Nasal cavity respiratory epithelium epithelial cell of viscerocranial mucosa (primary cell): ENCODE results near the gene OR2L3. TPM values are rescaled to one million over a fixed set of nuclear protein-coding genes. Genes with fewer than 3 reads are reported as not detected.

Experiments used
- total RNA-seq: library from RNA; depleted of rRNA; stranded (reverse); fragments of >200 nt; gene quantifications from 2 replicates; pipeline ENCODE4 v1.2.3, GENCODE V29; 2014

The OR2L3 gene, protein sequence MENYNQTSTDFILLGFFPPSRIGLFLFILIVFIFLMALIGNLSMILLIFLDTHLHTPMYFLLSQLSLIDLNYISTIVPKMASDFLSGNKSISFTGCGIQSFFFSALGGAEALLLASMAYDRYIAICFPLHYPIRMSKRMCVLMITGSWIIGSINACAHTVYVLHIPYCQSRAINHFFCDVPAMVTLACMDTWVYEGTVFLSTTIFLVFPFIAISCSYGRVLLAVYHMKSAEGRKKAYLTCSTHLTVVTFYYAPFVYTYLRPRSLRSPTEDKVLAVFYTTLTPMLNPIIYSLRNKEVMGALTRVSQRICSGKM
- total RNA-seq = not detected in 2 replicates

DNA sequence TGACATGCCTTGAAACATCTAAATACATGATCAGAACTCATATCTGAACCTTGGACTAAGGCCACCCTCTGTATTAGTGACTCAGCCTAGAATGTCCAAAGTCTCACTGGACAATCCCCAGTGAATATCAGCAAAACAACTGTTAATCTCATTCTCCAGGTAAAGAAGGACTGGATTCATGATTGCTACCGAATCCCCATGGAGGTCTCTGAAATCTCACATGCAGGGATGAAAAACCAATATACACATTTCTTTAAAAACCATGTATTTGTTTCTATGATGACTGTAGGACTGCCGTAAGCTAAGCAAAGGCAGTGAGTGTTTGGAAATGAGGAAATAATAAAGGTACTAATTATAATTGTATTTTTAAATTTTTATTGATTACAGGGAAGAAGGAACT lies at the start of gene OR2L3:
OR2L3 (plus strand) TSS at position 301 of the 400 bp plus-strand sequence. CDS start 13,846 bp downstream, outside the sequence.

DNA sequence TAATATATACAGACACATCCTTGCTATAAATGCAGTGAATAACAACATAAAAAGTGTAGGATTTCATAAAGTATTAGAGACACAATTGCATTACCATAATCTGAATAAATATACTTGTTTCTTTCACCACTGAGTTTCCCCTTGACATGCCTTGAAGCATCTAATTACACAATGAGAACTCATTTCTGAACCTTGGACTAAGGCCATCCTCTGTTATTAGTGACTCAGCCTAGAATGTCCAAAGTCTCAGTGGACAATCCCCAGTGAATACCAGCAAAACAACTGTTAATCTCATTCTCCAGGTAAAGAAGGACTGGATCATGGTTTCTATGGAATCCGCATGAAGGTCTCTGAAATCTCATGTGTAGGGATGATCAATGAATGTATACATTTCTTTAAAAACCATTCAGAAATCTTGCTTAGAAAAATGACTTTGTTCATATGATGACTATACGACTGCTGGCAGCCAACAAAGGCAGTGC lies 33.4 kb upstream of the OR2L3 start, which contains the start of gene OR2L5:
OR2L5 (plus strand) TSS at position 432 of the 482 bp plus-strand sequence. CDS start 8,288 bp downstream, outside the sequence.

DNA sequence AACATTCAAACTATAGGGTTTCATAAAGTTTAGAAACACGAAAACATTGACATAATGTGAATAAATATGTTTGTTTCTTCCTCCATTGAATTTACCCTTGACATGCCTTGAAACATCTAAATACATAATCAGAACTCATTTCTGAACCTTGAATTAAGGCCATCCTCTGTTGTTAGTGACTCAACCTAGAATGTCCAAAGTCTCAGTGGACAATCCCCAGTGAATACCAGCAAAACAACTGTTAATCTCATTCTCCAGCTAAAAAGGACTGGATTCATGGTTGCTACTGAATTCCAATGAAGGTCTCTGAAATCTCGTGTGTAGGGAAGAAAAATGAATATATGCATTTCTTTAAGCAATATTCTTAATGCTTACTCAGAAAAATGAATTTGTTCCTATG lies 16.9 kb upstream of the OR2L3 start, which contains the start of gene OR2L2:
OR2L2 (plus strand) TSS at position 301 of the 400 bp plus-strand sequence. CDS start 8,198 bp downstream, outside the sequence.

DNA sequence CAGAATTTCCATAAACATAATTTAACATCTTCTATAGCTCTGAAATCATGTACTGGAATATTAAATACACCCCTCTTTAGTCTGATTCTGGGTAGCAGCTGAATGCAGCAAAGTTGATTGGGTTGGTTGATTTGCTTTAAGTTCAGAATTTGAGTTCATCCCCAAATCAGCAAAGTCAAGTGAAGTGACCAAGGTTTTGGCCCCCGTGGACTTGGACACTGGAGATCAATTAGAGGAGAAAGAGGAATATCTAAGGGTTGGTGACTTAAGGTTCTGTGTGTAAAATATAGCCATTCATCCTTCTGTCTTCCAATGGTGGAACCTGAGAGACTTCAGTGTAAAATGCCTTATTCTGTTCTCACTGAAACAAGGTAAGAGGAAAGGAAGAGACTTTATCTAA lies 48.2 kb downstream of the OR2L3 start, which contains the start of gene OR2L13:
OR2L13 (plus strand) TSS at position 301 of the 400 bp plus-strand sequence. CDS start 4,192 bp downstream, outside the sequence.

Other genes with a start within 250 kb of the OR2L3 start
- not detected in 2 replicates for gene OR14A16, start 222.7 kb upstream of the OR2L3 start, total RNA-seq
- not detected in 2 replicates for gene OR11L1, start 204.9 kb upstream of the OR2L3 start, total RNA-seq
- under 0.01 TPM in 1 of 2 replicates, not detected in the other for gene TRIM58, start 189.6 kb upstream of the OR2L3 start, total RNA-seq
- gene OR2W3, start 151.2 kb upstream of the OR2L3 start, total RNA-seq = not detected in 2 replicates
- not detected in 2 replicates for gene OR2T8, start 126.6 kb upstream of the OR2L3 start, total RNA-seq
- not detected in 2 replicates for gene OR2AJ1, start 121.9 kb upstream of the OR2L3 start, total RNA-seq
- not detected in 2 replicates for gene OR2L8, start 98.0 kb upstream of the OR2L3 start, total RNA-seq
- gene OR2AK2, start 81.6 kb upstream of the OR2L3 start, total RNA-seq = not detected in 2 replicates
- gene OR2L5, start 33.2 kb upstream of the OR2L3 start, total RNA-seq = not detected in 2 replicates
- gene OR2L2, start 16.8 kb upstream of the OR2L3 start, total RNA-seq = not detected in 2 replicates
- not detected in 2 replicates for gene OR2L13, start 48.3 kb downstream of the OR2L3 start, total RNA-seq
- gene OR2M5, start 98.3 kb downstream of the OR2L3 start, total RNA-seq = not detected in 2 replicates
- gene OR2M2, start 128.0 kb downstream of the OR2L3 start, total RNA-seq = not detected in 2 replicates
- not detected in 2 replicates for gene OR2M3, start 150.4 kb downstream of the OR2L3 start, total RNA-seq
- not detected in 2 replicates for gene OR2M4, start 184.6 kb downstream of the OR2L3 start, total RNA-seq
- gene OR2T33, start 231.1 kb downstream of the OR2L3 start, total RNA-seq = not detected in 2 replicates